DOHH2 (cell line): ENCODE measurements around the gene FAM180B.

Experiments
- H3F3A ChIP-seq: fragments of 200-600 bp; sonication (generic), shearing (Covaris generic); 2 replicates; pipeline ENCODE4 v1.6.0; 2016; ENCODE audit warnings: antibody characterized with exemption, mild to moderate bottlenecking; ENCODE audit not compliant: control insufficient read depth, insufficient read depth
- H3K27ac ChIP-seq: fragments of 200-600 bp; sonication (generic); 2 replicates; pipeline ENCODE4 v1.5.1; 2014; ENCODE audit warnings: low read depth, mild to moderate bottlenecking, low read length, moderate library complexity
- H3K27me3 ChIP-seq: fragments of 200-600 bp; sonication (generic); 2 replicates; pipeline ENCODE4 v1.6.1; 2014; ENCODE audit warnings: mild to moderate bottlenecking, low read length, mixed read lengths; ENCODE audit not compliant: control insufficient read depth
- H3K36me3 ChIP-seq: fragments of 200-600 bp; sonication (generic); 2 replicates; pipeline ENCODE4 v1.6.1; 2014; ENCODE audit warnings: mild to moderate bottlenecking, low read length, moderate library complexity, mixed read lengths; ENCODE audit not compliant: control insufficient read depth
- H3K4me1 ChIP-seq: fragments of 200-600 bp; sonication (generic); 2 replicates; pipeline ENCODE4 v1.6.1; 2014; ENCODE audit warnings: mild to moderate bottlenecking, low read length, mixed read lengths; ENCODE audit not compliant: control insufficient read depth
- H3K4me2 ChIP-seq: fragments of 200-600 bp; sonication (generic); 2 replicates; pipeline ENCODE4 v1.6.0; 2014; ENCODE audit warnings: mild to moderate bottlenecking, low read length, moderate library complexity
- H3K4me3 ChIP-seq: fragments of 200-600 bp; sonication (generic); 2 replicates; pipeline ENCODE4 v1.5.1; 2014; ENCODE audit warnings: mild to moderate bottlenecking, low read length, mixed read lengths
- H3K79me2 ChIP-seq: fragments of 200-600 bp; sonication (generic); 2 replicates; pipeline ENCODE4 v1.6.1; 2014; ENCODE audit warnings: mild to moderate bottlenecking, low read length, mixed read lengths; ENCODE audit not compliant: control insufficient read depth
- H3K9me2 ChIP-seq: fragments of 200-600 bp; sonication (generic); replicated peaks from 2 replicates; pipeline ENCODE4 v1.6.1; 2014; ENCODE audit warnings: mild to moderate bottlenecking, low read length, mixed read lengths; ENCODE audit not compliant: control insufficient read depth
- H3K9me3 ChIP-seq: fragments of 200-600 bp; sonication (generic); 2 replicates; pipeline ENCODE4 v1.6.1; 2014; ENCODE audit warnings: antibody characterized with exemption, low read length, mixed read lengths; ENCODE audit not compliant: control insufficient read depth, insufficient read depth
- H4K20me1 ChIP-seq: fragments of 200-600 bp; sonication (generic); 2 replicates; pipeline ENCODE4 v1.6.0; 2014; ENCODE audit warnings: low read depth, mild to moderate bottlenecking, antibody characterized with exemption, low read length, moderate library complexity; ENCODE audit not compliant: control insufficient read depth, insufficient read depth
- CTCF ChIP-seq: fragments of 200-600 bp; sonication (generic); IDR thresholded peaks from one replicate; pipeline ENCODE4 v1.5.1; 2014; ENCODE audit warnings: antibody characterized with exemption, mild to moderate bottlenecking, low read depth, low read length; ENCODE audit not compliant: poor library complexity, severe bottlenecking
- EZH2phosphoT487 ChIP-seq: fragments of 200-600 bp; sonication (generic); IDR thresholded peaks from 2 replicates; pipeline ENCODE4 v1.6.1; 2017; ENCODE audit warnings: borderline replicate concordance, mild to moderate bottlenecking, antibody characterized with exemption, low read length, moderate library complexity, mixed read lengths

The FAM180B gene

GRCh38 chr11:47550288-47551047 lies 36.0 kb upstream of the FAM180B start:
- no peaks in the 10 kb centered on the region for H3K27me3 ChIP-seq
- no peaks in the 10 kb centered on the region for H3K9me2 ChIP-seq
- H3K9me3 ChIP-seq = no peaks in the 10 kb centered on the region
- H3K79me2 ChIP-seq = peaks cover 80% of the 10 kb centered on the region
- peak overlapping the region; percentile 94 for H3K4me3 ChIP-seq
- H3K4me2 ChIP-seq = peak overlapping the region; percentile 100
- peaks cover 26% of the 10 kb centered on the region for H3K4me1 ChIP-seq
- H4K20me1 ChIP-seq = peaks cover 24% of the 10 kb centered on the region
- H3F3A ChIP-seq = peaks cover 7% of the 10 kb centered on the region; the same call in 1 of the 2 replicates
- peaks cover 58% of the 10 kb centered on the region for H3K36me3 ChIP-seq
- TF ChIP-seq CTCF (no peak), EZH2phosphoT487 (no peak)
- H3K27ac ChIP-seq = 0 out of 2 replicates have a peak overlapping the region, but pooled peaks have one; percentile 18

- H3K4me3 ChIP-seq = peak overlapping the region; percentile 94
- peaks cover 24% of the 10 kb centered on the region for H4K20me1 ChIP-seq
- H3K9me3 ChIP-seq = no peaks in the 10 kb centered on the region
- peaks cover 26% of the 10 kb centered on the region for H3K4me1 ChIP-seq
- H3K79me2 ChIP-seq = peaks cover 73% of the 10 kb centered on the region
- H3F3A ChIP-seq = peaks cover 10% of the 10 kb centered on the region; the same call in 1 of the 2 replicates
- H3K27me3 ChIP-seq = no peaks in the 10 kb centered on the region
- H3K9me2 ChIP-seq = no peaks in the 10 kb centered on the region
- 0 out of 2 replicates have a peak overlapping the region, but pooled peaks have one; percentile 18 for H3K27ac ChIP-seq
- TF ChIP-seq CTCF = peak; percentile 59
- no peak for TF ChIP-seq EZH2phosphoT487
- peak overlapping the region; percentile 100 for H3K4me2 ChIP-seq
- H3K36me3 ChIP-seq = peaks cover 57% of the 10 kb centered on the region
These were observed 35.4 kb upstream of the FAM180B start for GRCh38 chr11:47551086-47551485.

GRCh38 chr11:47552056-47552565 lies 34.4 kb upstream of the FAM180B start:
- H4K20me1 ChIP-seq = peaks cover 24% of the 10 kb centered on the region
- TF ChIP-seq EZH2phosphoT487 = no peak
- TF ChIP-seq CTCF = no peak
- H3K4me2 ChIP-seq = peak overlapping the region; percentile 100

More at GRCh38 chr11:47552056-47552565, 34.4 kb upstream of the FAM180B start:
- H3K9me2 ChIP-seq = no peaks in the 10 kb centered on the region
- peak overlapping the region; percentile 69 for H3K27ac ChIP-seq
- H3K79me2 ChIP-seq = peaks cover 63% of the 10 kb centered on the region
- peak overlapping the region; percentile 94 for H3K4me3 ChIP-seq
- peaks cover 26% of the 10 kb centered on the region for H3K4me1 ChIP-seq
- H3K36me3 ChIP-seq = peaks cover 50% of the 10 kb centered on the region
- no peaks in the 10 kb centered on the region for H3K27me3 ChIP-seq
- peaks cover 11% of the 10 kb centered on the region; the same call in 1 of the 2 replicates for H3F3A ChIP-seq
- H3K9me3 ChIP-seq = no peaks in the 10 kb centered on the region
